Astrocyte (in vitro differentiated cells and primary cell): ENCODE results near the gene MICU2. TPM values are rescaled to one million over a fixed set of nuclear protein-coding genes. Genes with fewer than 3 reads are reported as not detected.

Source experiments
- DNase-seq: peaks from one replicate; pipeline ENCODE4 v3.0.0-alpha.2; 2010; ENCODE audit warnings: low read depth
- FAIRE-seq: peaks from 2 replicates; lab custom pipeline; 2011; peaks lifted over from hg19 to GRCh38; lab: Jason Lieb, UNC
- H2AFZ ChIP-seq: 2 replicates; pipeline ENCODE4 v1.6.0; 2012; ENCODE audit warnings: low read depth, low read length, inconsistent platforms
- H3K27ac ChIP-seq: 2 replicates; pipeline ENCODE4 v1.5.1; 2011; ENCODE audit warnings: low read depth, low read length, inconsistent platforms
- H3K27me3 ChIP-seq: 2 replicates; pipeline ENCODE4 v1.6.0; 2011; ENCODE audit warnings: low read length, inconsistent platforms; ENCODE audit not compliant: insufficient read depth
- H3K36me3 ChIP-seq: 2 replicates; pipeline ENCODE4 v1.5.1; 2011; ENCODE audit warnings: low read length, inconsistent platforms; ENCODE audit not compliant: insufficient read depth
- H3K4me1 ChIP-seq: 2 replicates; pipeline ENCODE4 v1.5.1; 2011; ENCODE audit warnings: low read length, inconsistent platforms; ENCODE audit not compliant: insufficient read depth
- H3K4me2 ChIP-seq: 2 replicates; pipeline ENCODE4 v1.6.0; 2012; ENCODE audit warnings: low read length, inconsistent platforms
- H3K4me3 ChIP-seq: 2 replicates; pipeline ENCODE4 v1.5.1; 2011; ENCODE audit warnings: low read depth, mild to moderate bottlenecking, low read length, inconsistent platforms; ENCODE audit not compliant: insufficient read depth
- H3K79me2 ChIP-seq: 2 replicates; pipeline ENCODE4 v1.6.0; 2012; ENCODE audit warnings: mild to moderate bottlenecking, low read length, inconsistent platforms; ENCODE audit not compliant: insufficient read depth
- H3K9ac ChIP-seq: 2 replicates; pipeline ENCODE4 v1.6.0; 2012; ENCODE audit warnings: mild to moderate bottlenecking, low read length, inconsistent platforms
- H3K9me3 ChIP-seq: 2 replicates; pipeline ENCODE4 v1.5.1; 2012; ENCODE audit warnings: low read depth, mild to moderate bottlenecking, low read length, inconsistent platforms; ENCODE audit not compliant: insufficient read depth
- H4K20me1 ChIP-seq: 2 replicates; pipeline ENCODE4 v1.6.0; 2012; ENCODE audit warnings: low read length, inconsistent platforms; ENCODE audit not compliant: insufficient read depth
- H3K27ac Mint-ChIP-seq: one replicate; pipeline ENCODE4 v1.8.0; 2021; ENCODE audit warnings: mild to moderate bottlenecking, mixed read lengths; ENCODE audit not compliant: unreplicated experiment
- H3K27me3 Mint-ChIP-seq: one replicate; pipeline ENCODE4 v1.8.0; 2021; ENCODE audit warnings: low read depth, mixed read lengths; ENCODE audit not compliant: unreplicated experiment
- H3K36me3 Mint-ChIP-seq: one replicate; pipeline ENCODE4 v1.8.0; 2021; ENCODE audit warnings: low read depth, mixed read lengths; ENCODE audit not compliant: unreplicated experiment
- H3K4me1 Mint-ChIP-seq: one replicate; pipeline ENCODE4 v1.8.0; 2021; ENCODE audit warnings: low read depth, mixed read lengths; ENCODE audit not compliant: unreplicated experiment
- H3K4me3 Mint-ChIP-seq: one replicate; pipeline ENCODE4 v1.8.0; 2021; ENCODE audit warnings: mild to moderate bottlenecking, moderate library complexity, mixed read lengths; ENCODE audit not compliant: unreplicated experiment
- H3K9me3 Mint-ChIP-seq: one replicate; pipeline ENCODE4 v1.8.0; 2021; ENCODE audit warnings: mild to moderate bottlenecking, mixed read lengths; ENCODE audit not compliant: unreplicated experiment
- CTCF ChIP-seq: IDR thresholded peaks from 2 replicates; pipeline ENCODE4 v1.5.1; 2011; ENCODE audit warnings: low read depth, mild to moderate bottlenecking, inconsistent platforms, low read length, moderate library complexity; ENCODE audit not compliant: insufficient read depth
- EZH2 ChIP-seq: IDR thresholded peaks from 2 replicates; pipeline ENCODE4 v1.6.1; 2012; ENCODE audit warnings: mild to moderate bottlenecking, low read length, inconsistent platforms; ENCODE audit not compliant: insufficient read depth
- total RNA-seq: library from RNA; stranded (reverse); gene quantifications from 2 replicates; pipeline ENCODE4 v1.2.1, GENCODE V29; 2021

The MICU2 gene
- total RNA-seq, 1 donor from 2014 or later: 31.8 TPM

GRCh38 chr13:21637296-21637695 is 33.3 kb upstream of the MICU2 start:
- peak overlapping the region; percentile 48 for H3K4me2 ChIP-seq
- TF ChIP-seq CTCF: no peak
- TF ChIP-seq EZH2: no peak
- peaks cover 5% of the 10 kb centered on the region for H3K4me1 Mint-ChIP-seq
- no peak overlapping the region for H3K4me3 Mint-ChIP-seq
- FAIRE-seq (no peak), DNase-seq (peak; percentile 68)
- no peaks in the 10 kb centered on the region for H3K27me3 ChIP-seq
- no peaks in the 10 kb centered on the region for H3K9me3 ChIP-seq
- no peaks in the 10 kb centered on the region for H3K27me3 Mint-ChIP-seq
- no peak overlapping the region for H3K4me3 ChIP-seq
- H3K27ac ChIP-seq: no peak overlapping the region
- H3K9me3 Mint-ChIP-seq: no peaks in the 10 kb centered on the region
- H3K36me3 Mint-ChIP-seq: no peaks in the 10 kb centered on the region
- no peaks in the 10 kb centered on the region for H3K36me3 ChIP-seq
- peaks cover 7% of the 10 kb centered on the region for H3K4me1 ChIP-seq
- no peak overlapping the region for H3K27ac Mint-ChIP-seq
- H4K20me1 ChIP-seq: no peaks in the 10 kb centered on the region
- H3K9ac ChIP-seq: no peak overlapping the region
- H3K79me2 ChIP-seq: no peaks in the 10 kb centered on the region
- peak overlapping the region; percentile 5 for H2AFZ ChIP-seq

GRCh38 chr13:21636656-21637055 is 32.7 kb upstream of the MICU2 start:
- no peak for FAIRE-seq
- TF ChIP-seq EZH2 (no peak), CTCF (no peak)
- no peaks in the 10 kb centered on the region for H3K9me3 ChIP-seq
- H4K20me1 ChIP-seq: no peaks in the 10 kb centered on the region
- Mint-ChIP-seq H3K4me3 (no peak overlapping the region), H3K9me3 (no peaks in the 10 kb centered on the region), H3K27ac (no peak overlapping the region), H3K4me1 (peaks cover 5% of the 10 kb centered on the region), H3K36me3 (no peaks in the 10 kb centered on the region), H3K27me3 (no peaks in the 10 kb centered on the region)
- DNase-seq: no peak
- H3K9ac ChIP-seq: no peak overlapping the region
- no peaks in the 10 kb centered on the region for H3K27me3 ChIP-seq
- peaks cover 7% of the 10 kb centered on the region for H3K4me1 ChIP-seq
- no peak overlapping the region for H2AFZ ChIP-seq
- H3K79me2 ChIP-seq: no peaks in the 10 kb centered on the region
- H3K4me3 ChIP-seq: no peak overlapping the region
- no peak overlapping the region for H3K27ac ChIP-seq
- no peak overlapping the region for H3K4me2 ChIP-seq
- no peaks in the 10 kb centered on the region for H3K36me3 ChIP-seq

- Histone ChIP-seq H3K4me1 (peaks cover under 1% of the 10 kb centered on the region), H3K36me3 (no peaks in the 10 kb centered on the region), H4K20me1 (no peaks in the 10 kb centered on the region), H3K9me3 (no peaks in the 10 kb centered on the region), H3K79me2 (no peaks in the 10 kb centered on the region), H3K4me2 (no peak overlapping the region), H3K4me3 (no peak overlapping the region), H3K9ac (no peak overlapping the region), H3K27me3 (no peaks in the 10 kb centered on the region), H2AFZ (no peak overlapping the region), H3K27ac (no peak overlapping the region)
- no peaks in the 10 kb centered on the region for H3K27me3 Mint-ChIP-seq
- H3K9me3 Mint-ChIP-seq: peaks cover 3% of the 10 kb centered on the region
- DNase-seq (no peak), FAIRE-seq (peak; percentile 17)
- H3K4me1 Mint-ChIP-seq: no peaks in the 10 kb centered on the region
- H3K27ac Mint-ChIP-seq: no peak overlapping the region
- no peak overlapping the region for H3K4me3 Mint-ChIP-seq
- H3K36me3 Mint-ChIP-seq: no peaks in the 10 kb centered on the region
- no peak for TF ChIP-seq CTCF
- no peak for TF ChIP-seq EZH2
These were observed 28.2 kb upstream of the MICU2 start for GRCh38 chr13:21632196-21632595.
